H1 (cell line): ENCODE results near the gene PRDM4. TPM values are rescaled to one million over a fixed set of nuclear protein-coding genes. Genes with fewer than 3 reads are reported as not detected.

ENCODE experiments used
- ASH2L ChIP-seq: fragments of 200-600, 300-600 bp; sonication (generic); IDR thresholded peaks from one replicate; pipeline ENCODE4 v1.7.1; 2017; ENCODE audit warnings: low read length
- CEBPB ChIP-seq: IDR thresholded peaks from 2 replicates; pipeline ENCODE4 v1.6.1; 2012; ENCODE audit warnings: low read depth, low read length
- EZH2 ChIP-seq: fragments of 200-600 bp; sonication (generic); IDR thresholded peaks from 2 replicates; pipeline ENCODE4 v1.7.1; 2012; ENCODE audit warnings: low read depth, mild to moderate bottlenecking, moderate library complexity, low read length, inconsistent platforms; ENCODE audit not compliant: severe bottlenecking
- GABPA ChIP-seq: IDR thresholded peaks from 2 replicates; pipeline ENCODE4 v1.6.1; 2011; ENCODE audit warnings: mild to moderate bottlenecking, low read length, moderate library complexity, borderline replicate concordance; ENCODE audit not compliant: insufficient read depth
- PHF8 ChIP-seq: fragments of 200-600 bp; sonication (generic); conservative IDR thresholded peaks from 2 replicates; pipeline ENCODE4 v1.7.1; 2012; ENCODE audit warnings: low read depth, mild to moderate bottlenecking, inconsistent platforms, low read length, moderate library complexity
- POLR2A ChIP-seq, 2 experiments: IDR thresholded peaks; 1 replicate in 1 of 2; 2 replicates in 1 of 2; pipeline ENCODE4 v1.6.1; 2011; ENCODE audit warnings: low read depth in 2 of 2, low read length in 2 of 2, mild to moderate bottlenecking in 2 of 2; ENCODE audit errors: control extremely low read depth in 1 of 2
- POU5F1 ChIP-seq: IDR thresholded peaks from 2 replicates; pipeline ENCODE4 v1.6.1; 2011; ENCODE audit warnings: low read depth, mild to moderate bottlenecking, low read length, moderate library complexity
- SAP30 ChIP-seq: fragments of 300-600 bp; sonication (generic); IDR thresholded peaks from 2 replicates; pipeline ENCODE4 v1.7.1; 2012; ENCODE audit warnings: low read length, moderate library complexity, mild to moderate bottlenecking, inconsistent platforms; ENCODE audit not compliant: insufficient read depth, insufficient replicate concordance
- SIRT6 ChIP-seq: IDR thresholded peaks from one replicate; pipeline ENCODE4 v1.7.1; 2012; ENCODE audit warnings: low read length, inconsistent platforms
- SP2 ChIP-seq: IDR thresholded peaks from 2 replicates; pipeline ENCODE4 v1.6.1; 2012; ENCODE audit warnings: mild to moderate bottlenecking, low read length, inconsistent platforms
- YY1 ChIP-seq: IDR thresholded peaks from 2 replicates; pipeline ENCODE4 v1.6.1; 2011; ENCODE audit warnings: low read depth, mild to moderate bottlenecking, low read length
- polyA plus RNA-seq, 7 experiments: library from polyadenylated mRNA; depleted of rRNA in 3 of 7; stranded (reverse) in 5 of 7; unstranded in 2 of 7; fragments of >200 nt in 5 of 7; fragments of 200-250 nt in 2 of 7; gene quantifications; 1 replicate in 5 of 7; 2 replicates in 1 of 7; 4 replicates in 1 of 7; pipeline versions ENCODE4 v1.2.1 to v1.2.3, GENCODE V29; 2011 to 2013; ENCODE audit warnings: missing spikeins in 2 of 7, mixed read lengths in 2 of 7
- total RNA-seq: library from RNA; stranded (reverse); fragmentation: NEBNext Ultra II Directional; extraction: Animal tissue kit (Norgen Biotek cat#: 25700); gene quantifications from 2 replicates; pipeline ENCODE4 v1.2.1, GENCODE V29; 2021

PRDM4 gene
- total and polyA plus RNA-seq, 2 of the 8 experiments (the other 6 are each of a cell fraction or from before 2014, with no cell fraction given) = 10.1 to 17.5 TPM

DNA sequence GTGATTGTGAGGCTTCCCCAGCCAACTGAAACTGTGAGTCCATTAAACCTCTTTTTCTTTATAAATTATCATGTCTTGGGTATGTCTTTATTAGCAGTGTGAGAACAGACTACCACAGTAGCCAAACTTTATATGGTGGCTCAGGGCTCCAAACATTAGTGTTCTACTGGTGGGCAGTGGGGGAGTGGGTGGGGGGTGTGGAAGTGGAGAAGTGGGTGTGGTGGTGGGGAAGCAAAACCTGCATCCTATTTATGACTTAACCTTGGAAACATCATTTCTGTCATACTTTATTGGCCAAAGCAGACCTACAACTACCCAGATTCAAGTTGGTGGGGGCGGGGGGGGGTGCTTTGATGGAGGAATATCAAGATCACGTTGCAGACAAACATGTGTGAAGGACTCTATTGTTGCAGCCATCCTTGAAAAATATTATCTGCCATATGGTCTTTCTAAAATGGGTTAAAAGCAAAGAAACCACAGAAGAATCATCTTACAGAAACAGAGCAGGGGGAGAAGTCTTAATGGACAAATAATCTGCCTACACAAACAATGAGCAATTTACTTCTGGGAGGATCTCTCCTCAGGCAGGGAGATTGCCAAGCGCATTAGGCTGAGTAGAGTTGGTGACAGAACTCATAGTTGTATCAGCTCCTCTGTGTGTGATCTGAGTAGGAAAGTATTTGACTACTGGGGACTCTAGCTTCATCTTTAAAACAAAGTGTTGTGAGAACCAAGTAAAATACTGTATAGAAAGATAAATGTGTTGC, 76.7 kb downstream of the PRDM4 start (continued):
- TF ChIP-seq SAP30 (no peak), POLR2A (IDR thresholded peaks at IDR 0.05; ENCODE audit: control extremely low read depth in 1 of 2, low read depth in 2 of 2, low read length in 2 of 2) (no peak), EZH2 (no peak), GABPA (no peak), ASH2L (no peak), SP2 (no peak), POU5F1 (no peak), YY1 (no peak), CEBPB (no peak), PHF8 (no peak), SIRT6 (no peak)

Other genes with a start within 250 kb of the PRDM4 start
- 57.8 and 60.2 TPM in 2 replicates for gene PWP1, start 75.3 kb downstream of the PRDM4 start, total RNA-seq
- gene PWP1, start 75.3 kb downstream of the PRDM4 start, polyA plus RNA-seq (2011; rRNA removed) = 73.8 and 78.5 TPM in 2 replicates
- not detected in 2 replicates for gene ASCL4, start 13.6 kb upstream of the PRDM4 start, total RNA-seq
- gene ASCL4, start 13.6 kb upstream of the PRDM4 start, polyA plus RNA-seq (2011; rRNA removed) = 0.03 TPM in 1 of 2 replicates, not detected in the other